ENCODE data around the gene SLC39A2. TPM values are rescaled to one million over a fixed set of nuclear protein-coding genes. Genes with fewer than 3 reads are reported as not detected.

Gene SLC39A2
- total and polyA plus RNA-seq, 2 donors from 2014 or later: not detected

DNA sequence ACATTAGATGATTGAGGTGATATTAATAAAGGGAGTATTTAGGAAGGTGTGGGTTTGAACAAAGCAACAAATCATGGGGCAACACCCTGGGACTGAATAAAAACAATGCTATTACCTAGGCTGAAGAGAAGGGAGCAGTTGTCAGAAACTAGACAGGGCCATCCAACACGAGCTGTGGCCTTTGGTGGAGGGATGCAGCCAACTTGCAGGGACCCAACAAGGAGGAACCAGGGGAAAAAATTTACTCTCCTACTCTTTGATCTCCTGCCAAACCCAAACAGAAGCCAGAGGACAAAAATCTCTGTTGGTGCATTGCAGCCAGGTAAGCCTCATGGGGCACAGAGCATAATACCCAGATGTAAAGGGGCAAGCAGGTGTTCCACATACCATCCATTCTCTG lies 12.0 kb downstream of the SLC39A2 start:
- no peak overlapping the region for H3K9ac ChIP-seq (ENCODE audit: low read length in 3 of 3)
- no peaks in the 10 kb centered on the region for H3K36me3 ChIP-seq (ENCODE audit: control insufficient read depth in 2 of 3, insufficient read depth in 3 of 3, low read length in 3 of 3)
- DNase-seq: no peak
- intact Hi-C loops (cut with DNase I): loop anchor here (10.0 kb wide), 1 partner anchor 74 kb away; no protein-coding TSS in a partner anchor
- no peak for FAIRE-seq
- no peak overlapping the region for H3K4me3 ChIP-seq (ENCODE audit: low read length in 3 of 3)
- no peaks in the 10 kb centered on the region for H3K27me3 ChIP-seq (ENCODE audit: control insufficient read depth, insufficient read depth, low read length)
- no peak for TF ChIP-seq CTCF (IDR thresholded peaks at IDR 0.05; ENCODE audit: borderline replicate concordance, extremely low read depth, insufficient read depth)
- no peaks in the 10 kb centered on the region for H3K9me3 ChIP-seq (ENCODE audit: control insufficient read depth in 2 of 3, insufficient read depth in 1 of 3, low read length in 3 of 3)
- peaks cover 0 to 4% (median 0%) of the 10 kb centered on the region in 3 donors for H3K4me1 ChIP-seq (ENCODE audit: control insufficient read depth in 2 of 3, insufficient read depth in 2 of 3, low read depth in 1 of 3, low read length in 3 of 3)
- H3K27ac ChIP-seq (ENCODE audit: low read depth in 2 of 2, low read length in 2 of 2): no peak overlapping the region

DNA sequence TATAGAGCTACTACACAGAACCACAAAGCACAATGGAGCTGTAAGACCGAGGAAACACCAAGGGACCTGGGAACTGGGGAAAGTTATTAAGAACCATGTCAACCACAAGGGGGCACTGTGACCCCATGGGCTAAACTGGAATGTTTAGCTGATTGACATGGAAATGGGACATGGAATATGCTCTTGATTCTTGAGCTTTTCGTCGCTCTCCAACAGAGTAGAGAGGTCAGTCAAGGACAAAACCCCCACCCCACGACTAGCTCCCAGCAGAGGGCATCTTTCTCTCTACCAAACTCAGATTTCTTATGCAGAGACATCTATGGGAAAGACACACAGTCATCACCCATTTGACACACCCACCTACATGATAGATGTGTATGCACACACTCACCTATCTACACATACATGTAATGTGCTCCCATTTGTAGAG lies 15.7 kb downstream of the SLC39A2 start:
- H3K27ac ChIP-seq (ENCODE audit: low read depth in 2 of 2, low read length in 2 of 2): no peak overlapping the region
- H3K9ac ChIP-seq (ENCODE audit: low read length in 3 of 3): peak overlapping the region in 1 of 3 donors; percentile 32
- no peaks in the 10 kb centered on the region for H3K9me3 ChIP-seq (ENCODE audit: control insufficient read depth in 2 of 3, insufficient read depth in 1 of 3, low read length in 3 of 3)
- H3K4me3 ChIP-seq (ENCODE audit: low read length in 3 of 3): no peak overlapping the region
- intact Hi-C loops (cut with DNase I): loop anchor here (10.0 kb wide), 1 partner anchor 70 kb away; no protein-coding TSS in a partner anchor
- no peaks in the 10 kb centered on the region for H3K27me3 ChIP-seq (ENCODE audit: control insufficient read depth, insufficient read depth, low read length)
- DNase-seq (peak in 4 of 5 donors; percentile 91 to 96 (median 93)), FAIRE-seq (peak; percentile 68)
- H3K4me1 ChIP-seq (ENCODE audit: control insufficient read depth in 2 of 3, insufficient read depth in 2 of 3, low read depth in 1 of 3, low read length in 3 of 3): peaks cover 0 to 4% (median 0%) of the 10 kb centered on the region in 3 donors
- peaks cover 0 to 18% (median 16%) of the 10 kb centered on the region in 3 donors for H3K36me3 ChIP-seq (ENCODE audit: control insufficient read depth in 2 of 3, insufficient read depth in 3 of 3, low read length in 3 of 3)
- peak; percentile 91 for TF ChIP-seq CTCF (IDR thresholded peaks at IDR 0.05; ENCODE audit: borderline replicate concordance, extremely low read depth, insufficient read depth)

DNA sequence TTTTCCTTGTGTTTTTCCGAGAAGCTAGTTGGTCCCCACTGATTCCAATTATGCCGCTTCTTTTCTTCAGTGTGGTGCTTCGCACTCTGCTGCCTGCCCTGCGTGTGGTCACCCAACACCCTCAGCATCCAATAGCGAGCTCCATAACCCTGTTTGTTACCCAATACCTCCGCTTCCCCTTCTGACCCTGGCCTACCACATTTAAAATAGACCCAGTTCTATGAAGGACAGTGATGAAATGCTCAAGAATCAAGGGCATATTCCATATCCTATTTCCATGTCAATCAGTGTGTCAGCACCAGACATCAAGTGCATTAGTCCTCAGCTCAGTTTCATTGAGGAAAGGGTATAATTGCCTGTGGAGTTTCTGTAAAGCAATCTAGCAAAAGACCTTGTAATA lies 16.2 kb downstream of the SLC39A2 start:
- intact Hi-C loops (cut with DNase I): loop anchor here (10.0 kb wide), 1 partner anchor 69 kb away; no protein-coding TSS in a partner anchor
- Histone ChIP-seq H3K27me3 (ENCODE audit: control insufficient read depth, insufficient read depth, low read length) (no peaks in the 10 kb centered on the region), H3K27ac (ENCODE audit: low read depth in 2 of 2, low read length in 2 of 2) (no peak overlapping the region)

More for the DNA sequence above, 16.2 kb downstream of the SLC39A2 start:
- H3K4me3 ChIP-seq (ENCODE audit: low read length in 3 of 3): no peak overlapping the region
- H3K9ac ChIP-seq (ENCODE audit: low read length in 3 of 3): peak overlapping the region in 1 of 3 donors; percentile 32
- no peaks in the 10 kb centered on the region for H3K9me3 ChIP-seq (ENCODE audit: control insufficient read depth in 2 of 3, insufficient read depth in 1 of 3, low read length in 3 of 3)
- DNase-seq (no peak), FAIRE-seq (no peak)
- TF ChIP-seq CTCF (IDR thresholded peaks at IDR 0.05; ENCODE audit: borderline replicate concordance, extremely low read depth, insufficient read depth): no peak
- H3K36me3 ChIP-seq (ENCODE audit: control insufficient read depth in 2 of 3, insufficient read depth in 3 of 3, low read length in 3 of 3): peaks cover 0 to 18% (median 16%) of the 10 kb centered on the region in 3 donors
- H3K4me1 ChIP-seq (ENCODE audit: control insufficient read depth in 2 of 3, insufficient read depth in 2 of 3, low read depth in 1 of 3, low read length in 3 of 3): peaks cover 0 to 4% (median 0%) of the 10 kb centered on the region in 3 donors
